ENCODE results near the gene CERKL. TPM values are rescaled to one million over a fixed set of nuclear protein-coding genes. Genes with fewer than 3 reads are reported as not detected.

The CERKL gene
- total and polyA plus RNA-seq, 12 donors = not detected

GRCh38 chr2:181667234-181667633 is 10.3 kb upstream of the CERKL start:
- ATAC-seq (no peak), DNase-seq (no peak)
- TF ChIP-seq CTCF (IDR thresholded peaks at IDR 0.05) = no peak
- no peaks in the 10 kb centered on the region for H3K4me1 ChIP-seq
- intact Hi-C loops (cut with DNase I) = no loop called here
- H3K27me3 ChIP-seq = peaks cover 0 to 30% (median 12%) of the 10 kb centered on the region in 7 donors
- H3K27ac ChIP-seq = no peak overlapping the region
- H3K4me3 ChIP-seq = no peak overlapping the region
- WGBS, 2 donors = 53 to 58% methylated on average over 1 of the region's 1 CpG
- H3K36me3 ChIP-seq = no peaks in the 10 kb centered on the region
- H3K9me3 ChIP-seq = peaks cover 0 to 23% (median 9%) of the 10 kb centered on the region in 11 donors

- H3K36me3 ChIP-seq = no peaks in the 10 kb centered on the region
- H3K27me3 ChIP-seq = peaks cover 0 to 41% (median 28%) of the 10 kb centered on the region in 7 donors
- H3K4me3 ChIP-seq = no peak overlapping the region
- no peak for DNase-seq
- H3K4me1 ChIP-seq = peaks cover 0 to 3% (median 0%) of the 10 kb centered on the region in 9 donors
- peaks cover 0 to 23% (median 9%) of the 10 kb centered on the region in 11 donors for H3K9me3 ChIP-seq
- no peak for ATAC-seq
- intact Hi-C loops (cut with DNase I) = no loop called here
- TF ChIP-seq CTCF (IDR thresholded peaks at IDR 0.05) = no peak
- no peak overlapping the region for H3K27ac ChIP-seq
- 84 to 94% methylated on average over 2 of the region's 2 CpGs for WGBS, 2 donors
Observed at GRCh38 chr2:181662287-181662686, 5.4 kb upstream of the CERKL start.

- no peaks in the 10 kb centered on the region for H3K36me3 ChIP-seq
- 43 to 46% methylated on average over 3 of the region's 3 CpGs for WGBS, 2 donors
- H3K4me1 ChIP-seq = peaks cover 0 to 15% (median 8%) of the 10 kb centered on the region in 9 donors
- DNase-seq = no peak
- intact Hi-C loops (cut with DNase I) = no loop called here
- H3K9me3 ChIP-seq = peaks cover 0 to 4% (median 0%) of the 10 kb centered on the region in 11 donors
- TF ChIP-seq CTCF (IDR thresholded peaks at IDR 0.05) = no peak
- no peak for ATAC-seq
- peaks cover 5 to 56% (median 43%) of the 10 kb centered on the region in 7 donors for H3K27me3 ChIP-seq
- no peak overlapping the region for H3K27ac ChIP-seq
- H3K4me3 ChIP-seq = no peak overlapping the region
Observed at GRCh38 chr2:181660181-181660580, 3.3 kb upstream of the CERKL start.

- DNase-seq = no peak
- Histone ChIP-seq H3K36me3 (no peaks in the 10 kb centered on the region), H3K27ac (no peak overlapping the region), H3K4me1 (peaks cover 0 to 15% (median 8%) of the 10 kb centered on the region in 9 donors), H3K9me3 (no peaks in the 10 kb centered on the region), H3K4me3 (no peak overlapping the region), H3K27me3 (peaks cover 5 to 57% (median 48%) of the 10 kb centered on the region in 7 donors)
- ATAC-seq = no peak
- TF ChIP-seq CTCF (IDR thresholded peaks at IDR 0.05) = no peak
- intact Hi-C loops (cut with DNase I) = no loop called here
- WGBS, 2 donors = 43 to 49% methylated on average over 4 of the region's 4 CpGs
Observed at GRCh38 chr2:181658444-181658843, 1.5 kb upstream of the CERKL start.
